GM19455 (cell line): ENCODE measurements around the gene NANOGP8.
"Not testable (repeated sequence)": the region's sequence is repeated elsewhere in the genome, so short reads cannot be mapped to it uniquely, and the experiment has no call there.

Experiments used
- ATAC-seq: cut with Tn5 transposase; IDR thresholded peaks from one replicate; pipeline ENCODE4 v1.9.1; 2021; ENCODE audit not compliant: unreplicated experiment

NANOGP8 gene

GRCh38 chr15:35095941-35096340 lies 10.8 kb upstream of the NANOGP8 start:
- ATAC-seq: no peak

DNA sequence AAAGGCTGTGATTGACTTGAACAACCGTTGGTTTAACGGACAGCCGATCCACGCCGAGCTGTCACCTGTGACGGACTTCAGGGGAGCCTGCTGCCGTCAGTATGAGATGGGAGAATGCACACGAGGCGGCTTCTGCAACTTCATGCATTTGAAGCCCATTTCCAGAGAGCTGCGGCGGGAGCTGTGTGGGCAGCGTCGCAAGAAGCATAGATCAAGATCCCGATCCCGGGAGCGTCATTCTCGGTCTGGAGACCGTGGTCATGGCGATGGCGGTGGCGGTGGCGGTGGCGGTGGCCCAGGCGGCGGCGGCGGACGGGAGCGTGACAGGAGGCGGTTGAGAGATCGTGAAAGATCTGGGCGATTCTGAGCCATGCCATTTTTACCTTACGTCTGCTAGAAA lies 7.8 kb upstream of the NANOGP8 start:
- no peak for ATAC-seq

DNA sequence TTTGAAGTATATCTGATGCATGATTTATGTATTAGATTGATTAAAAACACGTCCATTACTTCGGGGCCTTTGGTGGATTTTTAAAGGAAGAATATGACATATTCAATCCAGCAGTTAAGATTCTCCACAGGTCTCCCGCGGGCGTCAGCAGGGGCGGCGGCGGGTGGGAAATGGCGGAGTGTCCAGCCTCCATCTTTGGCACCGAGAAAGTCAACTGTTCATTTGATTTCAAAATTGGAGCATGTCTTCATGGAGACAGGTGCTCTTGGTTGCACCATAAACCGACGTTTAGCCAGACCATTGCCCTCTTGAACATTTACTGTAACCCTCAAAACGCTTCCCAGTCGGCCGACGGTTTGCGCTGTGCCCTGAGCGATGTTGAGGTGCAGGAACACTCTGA lies 7.2 kb upstream of the NANOGP8 start:
- ATAC-seq: no peak

GRCh38 chr15:35090104-35090807 lies 5.2 kb upstream of the NANOGP8 start:
- ATAC-seq: no peak

GRCh38 chr15:35089551-35089950 lies 4.5 kb upstream of the NANOGP8 start:
- ATAC-seq: no peak

GRCh38 chr15:35088329-35088728 lies 3.2 kb upstream of the NANOGP8 start:
- ATAC-seq: no peak

- no peak for ATAC-seq
Observed at GRCh38 chr15:35087759-35088158, 2.7 kb upstream of the NANOGP8 start.

DNA sequence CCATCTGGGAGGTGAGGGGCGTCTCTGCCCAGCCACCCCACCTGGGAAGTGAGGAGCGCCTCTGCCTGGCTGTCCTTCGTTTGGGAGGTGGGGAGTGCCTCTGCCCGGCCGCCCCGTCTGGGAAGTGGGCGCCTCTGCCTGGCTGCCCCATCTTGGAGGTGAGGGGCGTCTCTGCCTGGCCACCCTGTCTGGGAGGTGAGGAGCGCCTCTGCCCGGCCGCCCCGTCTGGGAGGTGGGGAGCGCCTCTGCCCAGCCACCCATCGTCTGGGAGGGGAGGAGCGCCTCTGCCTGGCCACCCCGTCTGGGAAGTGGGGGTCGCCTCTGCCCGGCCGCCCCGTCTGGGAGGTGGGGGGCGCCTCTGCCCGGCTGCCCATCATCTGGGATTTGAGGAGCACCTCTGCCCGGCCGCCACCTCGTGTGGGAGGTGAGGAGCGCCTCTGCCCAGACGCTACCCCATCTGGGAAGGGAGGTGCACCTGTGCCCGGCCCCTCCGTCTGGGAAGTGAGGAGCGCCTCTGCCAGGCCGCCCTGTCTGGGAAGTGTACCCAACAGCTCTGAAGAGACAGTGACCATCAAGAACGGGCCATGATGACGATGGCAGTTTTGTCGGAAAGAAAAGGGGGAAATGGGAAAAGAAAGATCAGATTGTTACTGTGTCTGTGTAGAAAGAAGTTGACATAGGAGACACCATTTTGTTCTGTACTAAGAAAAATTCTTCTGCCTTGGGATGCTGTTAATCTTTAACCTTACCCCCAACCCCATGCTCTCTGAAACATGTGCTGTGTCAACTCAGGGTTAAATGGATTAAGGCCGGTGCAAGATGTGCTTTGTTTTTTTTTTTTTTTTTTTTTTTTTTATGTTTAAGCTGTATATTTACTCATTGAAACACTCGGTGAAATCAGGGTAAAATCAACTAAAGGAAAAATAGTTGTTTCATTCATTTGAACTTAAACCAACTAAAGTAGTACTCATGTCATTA lies 2.4 kb downstream of the NANOGP8 start:
- not testable (repeated sequence) for ATAC-seq

DNA sequence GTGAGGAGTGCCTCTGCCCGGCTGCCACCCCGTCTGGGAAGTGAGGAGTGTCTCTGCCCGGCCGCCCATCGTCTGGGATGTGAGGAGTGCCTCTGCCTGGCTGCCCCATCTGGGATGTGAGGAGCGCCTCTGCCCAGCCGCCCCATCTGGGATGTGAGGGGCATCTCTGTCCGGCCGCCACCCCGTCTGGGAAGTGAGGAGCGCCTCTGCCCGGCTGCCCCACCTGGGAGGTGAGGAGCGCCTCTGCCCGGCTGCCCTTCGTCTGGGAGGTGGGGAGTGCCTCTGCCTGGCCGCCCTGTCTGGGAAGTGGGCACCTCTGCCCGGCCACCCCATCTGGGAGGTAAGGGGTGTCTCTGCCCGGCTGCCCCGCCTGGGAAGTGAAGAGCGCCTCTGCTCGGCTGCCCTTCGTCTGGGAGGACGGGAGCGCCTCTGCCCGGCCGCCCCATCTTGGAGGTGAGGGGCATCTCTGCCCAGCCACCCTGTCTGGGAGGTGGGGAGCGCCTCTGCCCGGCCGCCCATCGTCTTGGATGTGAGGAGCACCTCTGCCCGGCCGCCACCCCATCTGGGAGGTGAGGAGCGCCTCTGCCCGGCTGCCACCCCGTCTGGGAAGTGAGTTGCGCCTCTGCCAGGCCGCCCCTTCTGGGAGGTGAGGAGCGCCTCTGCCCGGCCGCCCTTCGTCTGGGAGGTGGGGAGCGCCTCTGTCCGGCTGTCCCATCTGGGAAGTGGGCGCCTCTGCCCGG lies 3.3 kb downstream of the NANOGP8 start:
- not testable (repeated sequence) for ATAC-seq

DNA sequence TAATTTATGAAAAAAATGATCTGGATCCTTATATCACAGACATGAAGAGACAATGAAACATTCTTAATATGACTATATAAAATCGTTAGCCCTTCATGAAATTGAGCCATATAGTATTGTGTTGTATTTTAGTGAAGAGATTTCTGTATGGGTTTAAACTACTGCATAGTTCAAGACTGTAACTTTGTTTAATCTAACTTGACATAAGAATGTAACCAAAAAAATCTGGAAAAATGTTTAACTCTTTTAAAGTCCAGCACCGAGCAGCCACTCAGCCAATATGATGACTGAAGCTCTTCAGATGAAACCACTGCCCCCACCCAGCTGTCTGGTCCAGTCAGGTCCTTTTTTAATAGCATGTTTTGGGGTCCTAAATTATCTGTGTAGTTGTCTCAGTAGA lies 4.9 kb downstream of the NANOGP8 start:
- no peak for ATAC-seq

DNA sequence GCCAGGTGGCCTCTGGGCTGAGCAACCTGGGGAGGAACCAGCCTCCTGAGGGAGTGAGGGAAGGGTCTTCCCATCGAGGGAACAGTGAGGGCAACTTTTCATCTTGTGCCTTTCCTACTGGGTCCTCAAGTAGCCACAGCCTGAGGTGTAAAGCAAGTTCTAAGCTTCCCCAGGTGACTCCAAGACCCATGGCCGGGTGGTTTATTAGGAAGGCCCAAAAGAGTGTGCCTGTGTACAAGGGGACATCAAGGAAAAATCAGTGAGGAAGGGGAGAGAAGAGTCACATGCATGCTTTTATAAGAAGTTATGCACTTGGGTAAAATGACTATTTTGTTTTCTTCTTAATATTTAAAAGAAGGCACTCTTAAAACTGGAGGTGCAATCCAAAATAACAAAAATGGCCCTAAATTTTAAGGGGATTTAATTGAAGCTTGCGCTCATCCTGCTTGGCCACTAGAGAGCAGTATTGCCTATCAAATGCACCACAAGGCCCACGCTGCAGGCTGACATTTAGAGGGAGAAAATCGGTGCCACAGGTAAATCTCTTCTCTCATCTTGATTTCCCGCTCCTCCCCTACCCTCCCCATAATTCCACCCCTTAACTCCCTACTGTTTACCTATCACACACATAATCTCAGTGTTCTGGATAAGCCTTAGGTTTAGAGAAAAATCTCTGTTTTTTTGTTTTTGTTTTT lies 6.7 kb downstream of the NANOGP8 start:
- ATAC-seq: no peak

GRCh38 chr15:35071106-35071505 lies 14.0 kb downstream of the NANOGP8 start:
- no peak for ATAC-seq

GRCh38 chr15:35068846-35069475 lies 16.1 kb downstream of the NANOGP8 start:
- no peak for ATAC-seq

DNA sequence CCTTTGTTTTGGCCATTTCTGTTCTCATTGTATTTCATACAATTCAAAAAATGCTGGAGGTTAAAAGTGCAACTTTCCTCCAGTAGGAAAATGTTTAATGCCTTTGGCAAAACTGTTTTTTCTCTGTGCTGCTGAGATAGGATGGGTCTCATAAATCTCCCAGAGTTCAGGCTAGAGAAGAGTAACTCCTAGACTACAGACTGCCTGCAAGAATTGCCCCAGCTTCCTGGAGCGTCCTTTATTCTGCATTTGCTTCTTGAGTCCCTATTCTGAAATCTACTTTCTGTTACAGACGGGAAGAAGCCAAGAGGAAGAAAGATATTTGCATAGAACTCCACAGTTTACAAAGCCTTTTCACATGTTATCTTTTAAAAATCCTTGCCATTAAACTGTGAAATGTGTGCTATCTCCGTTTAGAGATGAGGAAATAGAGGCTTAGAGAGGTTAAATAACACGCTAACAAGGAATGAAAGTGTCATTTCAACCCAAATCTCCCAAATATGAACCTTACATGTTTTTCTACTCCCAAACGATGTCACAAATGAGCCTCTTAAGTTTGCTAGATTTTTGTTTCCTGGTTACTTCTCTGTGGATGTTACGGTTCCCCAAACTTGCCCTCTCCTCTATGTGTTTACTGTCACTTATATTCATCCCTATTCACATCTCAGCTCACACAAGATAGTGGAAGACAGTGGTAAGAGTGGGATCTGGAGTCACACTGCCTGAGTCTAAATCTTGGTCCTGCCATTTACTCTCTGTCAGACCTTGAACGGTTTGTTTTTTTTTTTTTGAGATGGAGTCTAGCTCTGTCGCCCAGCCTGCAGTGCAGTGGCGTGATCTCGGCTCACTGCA lies 17.4 kb downstream of the NANOGP8 start:
- no peak for ATAC-seq

DNA sequence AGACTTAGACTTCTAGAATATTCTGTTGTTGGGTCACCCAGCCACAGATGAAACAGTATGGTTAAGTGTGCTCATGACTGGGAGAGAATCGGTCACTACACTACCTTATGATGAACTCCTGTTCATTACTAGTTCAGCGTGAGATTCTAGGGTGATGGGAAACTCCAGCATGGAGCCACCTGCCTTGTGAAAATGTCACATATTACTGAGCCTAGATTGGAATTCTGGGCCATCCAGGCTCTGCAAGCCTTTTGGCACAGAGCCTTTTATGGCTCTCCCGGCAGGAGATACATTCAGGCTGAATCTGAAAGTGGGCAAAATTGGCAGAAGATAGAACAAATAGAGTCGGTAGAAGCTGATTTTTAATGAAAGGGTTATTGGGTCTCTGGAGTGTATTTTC lies 19.0 kb downstream of the NANOGP8 start:
- no peak for ATAC-seq

DNA sequence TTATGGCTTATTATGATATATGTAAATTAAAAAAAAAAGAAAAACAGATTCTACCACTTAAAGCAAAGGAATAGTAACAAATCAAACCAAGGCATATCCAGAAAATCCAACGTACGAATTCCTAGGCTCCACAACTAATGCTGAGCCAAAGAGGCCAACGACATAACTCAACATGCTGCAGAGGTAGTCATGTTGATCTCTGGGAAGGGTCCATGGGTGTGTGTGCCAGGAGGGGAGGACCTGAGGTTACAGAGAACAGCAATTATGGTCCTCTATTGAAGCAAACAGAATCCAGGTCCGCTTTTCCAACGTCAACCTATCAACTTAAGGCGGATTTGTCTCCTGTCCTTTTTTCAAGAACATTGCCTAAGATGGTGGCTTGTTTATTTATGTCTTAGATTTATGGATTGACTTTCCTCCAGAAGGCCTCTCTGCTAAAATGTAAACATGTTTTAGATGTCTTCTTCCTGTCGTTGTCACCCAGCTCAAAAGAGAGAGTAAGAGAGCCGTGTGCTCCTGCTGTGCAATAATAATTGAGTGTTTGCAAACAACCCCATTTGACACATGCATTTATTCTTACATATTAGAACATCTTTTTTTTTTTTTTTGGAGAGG lies 20.4 kb downstream of the NANOGP8 start:
- no peak for ATAC-seq

GRCh38 chr15:35062738-35063099 lies 22.4 kb downstream of the NANOGP8 start:
- ATAC-seq: no peak

- no peak for ATAC-seq
Observed at GRCh38 chr15:35061825-35062737, 23.0 kb downstream of the NANOGP8 start.
